Activated T-cell treated with anti-CD3 and anti-CD28 coated beads for 4 hours (primary cell): ENCODE measurements around the gene B3GNT3.

ENCODE experiments used
- DNase-seq: peaks from one replicate; pipeline ENCODE4 v3.0.0-alpha.2; 2020

B3GNT3 gene

DNA sequence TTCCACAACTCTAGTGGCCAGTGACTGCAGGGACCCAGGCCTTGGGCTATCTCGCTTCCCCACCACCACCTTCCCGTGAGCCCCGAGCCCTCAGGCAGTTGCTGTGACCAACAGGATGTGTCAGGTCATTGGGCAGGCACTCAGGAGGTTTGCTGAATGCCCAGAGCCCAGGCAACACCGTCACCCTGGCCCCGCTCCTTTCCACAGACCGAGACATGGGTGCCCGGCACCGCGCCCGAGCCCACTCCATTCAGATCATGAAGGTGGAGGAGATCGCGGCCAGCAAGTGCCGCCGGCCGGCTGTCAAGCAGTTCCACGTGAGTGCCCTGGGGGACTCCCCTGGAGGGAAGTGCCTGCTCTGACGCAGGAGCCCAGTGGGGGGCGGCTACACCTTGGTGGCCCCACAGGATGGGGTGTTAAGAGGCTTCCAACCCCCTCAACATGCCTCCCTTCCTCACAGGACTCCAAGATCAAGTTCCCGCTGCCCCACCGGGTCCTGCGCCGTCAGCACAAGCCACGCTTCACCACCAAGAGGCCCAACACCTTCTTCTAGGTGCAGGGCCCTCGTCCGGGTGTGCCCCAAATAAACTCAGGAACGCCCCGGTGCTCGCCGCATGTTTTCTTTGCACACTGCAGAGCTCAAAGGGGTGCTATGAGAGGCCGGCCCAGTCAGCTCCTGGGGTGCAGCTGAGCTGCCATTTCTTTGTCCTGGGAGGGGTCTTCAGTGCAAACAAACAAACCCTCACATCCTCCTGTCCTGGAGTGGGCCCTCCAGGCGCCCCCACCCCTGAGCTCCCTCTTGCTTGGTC lies 68.0 kb downstream of the B3GNT3 start:
- DNase-seq: no peak
